GM12874 (cell line): ENCODE measurements around the gene DGAT2.

Source experiments
- TF ChIP-seq, protein P1 (sequence below): IDR thresholded peaks from 2 replicates; pipeline ENCODE4 v1.5.1; 2011; ENCODE audit warnings: low read depth, mild to moderate bottlenecking, control low read depth, low read length, moderate library complexity; ENCODE audit not compliant: insufficient read depth

DGAT2 gene

DNA sequence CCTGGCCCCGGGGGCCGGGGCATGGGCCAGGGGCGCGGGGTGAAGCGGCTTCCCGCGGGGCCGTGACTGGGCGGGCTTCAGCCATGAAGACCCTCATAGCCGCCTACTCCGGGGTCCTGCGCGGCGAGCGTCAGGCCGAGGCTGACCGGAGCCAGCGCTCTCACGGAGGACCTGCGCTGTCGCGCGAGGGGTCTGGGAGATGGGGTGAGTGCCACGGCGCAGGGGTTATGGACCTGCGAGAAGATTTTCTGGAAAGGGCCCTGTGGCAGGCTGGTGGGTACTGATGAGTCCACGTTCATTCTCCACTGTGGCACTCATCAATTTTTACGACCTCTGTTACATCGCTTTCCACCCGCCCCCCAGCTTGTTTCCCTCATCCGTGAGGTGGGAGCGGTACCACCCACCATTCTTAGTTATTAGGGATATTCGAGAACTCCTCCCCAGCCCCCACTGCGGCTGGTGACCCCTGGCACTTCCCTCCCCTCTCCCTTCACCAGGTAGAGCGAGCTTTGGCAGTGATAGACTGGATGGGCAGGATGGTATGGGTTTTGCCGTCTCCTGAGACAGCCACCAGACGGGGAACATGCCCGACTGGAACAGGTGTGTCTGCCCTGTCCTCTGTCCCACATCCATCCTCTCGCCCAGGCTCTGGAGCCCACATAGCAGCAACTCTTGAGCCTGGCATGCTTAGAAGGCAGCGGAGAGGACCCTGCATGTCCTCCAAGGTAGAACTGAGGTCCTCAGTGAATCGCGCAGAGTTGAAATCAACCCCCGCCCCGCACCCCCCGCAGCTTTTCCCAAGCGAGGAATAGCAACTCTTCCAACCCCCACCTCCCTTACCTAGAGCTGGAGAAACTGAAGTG is 562 bp downstream of the DGAT2 start:
- TF ChIP-seq, protein P1, sequence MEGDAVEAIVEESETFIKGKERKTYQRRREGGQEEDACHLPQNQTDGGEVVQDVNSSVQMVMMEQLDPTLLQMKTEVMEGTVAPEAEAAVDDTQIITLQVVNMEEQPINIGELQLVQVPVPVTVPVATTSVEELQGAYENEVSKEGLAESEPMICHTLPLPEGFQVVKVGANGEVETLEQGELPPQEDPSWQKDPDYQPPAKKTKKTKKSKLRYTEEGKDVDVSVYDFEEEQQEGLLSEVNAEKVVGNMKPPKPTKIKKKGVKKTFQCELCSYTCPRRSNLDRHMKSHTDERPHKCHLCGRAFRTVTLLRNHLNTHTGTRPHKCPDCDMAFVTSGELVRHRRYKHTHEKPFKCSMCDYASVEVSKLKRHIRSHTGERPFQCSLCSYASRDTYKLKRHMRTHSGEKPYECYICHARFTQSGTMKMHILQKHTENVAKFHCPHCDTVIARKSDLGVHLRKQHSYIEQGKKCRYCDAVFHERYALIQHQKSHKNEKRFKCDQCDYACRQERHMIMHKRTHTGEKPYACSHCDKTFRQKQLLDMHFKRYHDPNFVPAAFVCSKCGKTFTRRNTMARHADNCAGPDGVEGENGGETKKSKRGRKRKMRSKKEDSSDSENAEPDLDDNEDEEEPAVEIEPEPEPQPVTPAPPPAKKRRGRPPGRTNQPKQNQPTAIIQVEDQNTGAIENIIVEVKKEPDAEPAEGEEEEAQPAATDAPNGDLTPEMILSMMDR: no peak

DNA sequence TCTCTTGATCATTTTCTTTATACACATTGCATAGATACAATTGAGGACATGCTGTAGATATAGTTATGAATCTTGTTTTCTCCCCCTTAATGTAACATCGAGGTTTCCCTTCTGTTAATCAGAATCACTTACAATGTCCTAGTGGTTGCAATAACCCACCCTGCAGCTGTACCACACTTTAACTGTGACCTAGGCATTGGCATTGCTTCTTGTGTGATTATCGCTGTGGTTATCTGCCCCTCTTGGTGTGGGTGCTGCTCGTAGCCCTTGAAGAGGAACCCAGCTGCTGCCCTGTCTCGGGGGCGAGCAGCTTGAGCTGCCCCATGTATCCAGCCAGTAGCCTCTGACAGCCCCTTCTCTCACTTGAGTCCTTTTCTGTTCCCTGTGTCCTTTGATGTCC is 1.5 kb downstream of the DGAT2 start:
- TF ChIP-seq, protein P1: no peak

DNA sequence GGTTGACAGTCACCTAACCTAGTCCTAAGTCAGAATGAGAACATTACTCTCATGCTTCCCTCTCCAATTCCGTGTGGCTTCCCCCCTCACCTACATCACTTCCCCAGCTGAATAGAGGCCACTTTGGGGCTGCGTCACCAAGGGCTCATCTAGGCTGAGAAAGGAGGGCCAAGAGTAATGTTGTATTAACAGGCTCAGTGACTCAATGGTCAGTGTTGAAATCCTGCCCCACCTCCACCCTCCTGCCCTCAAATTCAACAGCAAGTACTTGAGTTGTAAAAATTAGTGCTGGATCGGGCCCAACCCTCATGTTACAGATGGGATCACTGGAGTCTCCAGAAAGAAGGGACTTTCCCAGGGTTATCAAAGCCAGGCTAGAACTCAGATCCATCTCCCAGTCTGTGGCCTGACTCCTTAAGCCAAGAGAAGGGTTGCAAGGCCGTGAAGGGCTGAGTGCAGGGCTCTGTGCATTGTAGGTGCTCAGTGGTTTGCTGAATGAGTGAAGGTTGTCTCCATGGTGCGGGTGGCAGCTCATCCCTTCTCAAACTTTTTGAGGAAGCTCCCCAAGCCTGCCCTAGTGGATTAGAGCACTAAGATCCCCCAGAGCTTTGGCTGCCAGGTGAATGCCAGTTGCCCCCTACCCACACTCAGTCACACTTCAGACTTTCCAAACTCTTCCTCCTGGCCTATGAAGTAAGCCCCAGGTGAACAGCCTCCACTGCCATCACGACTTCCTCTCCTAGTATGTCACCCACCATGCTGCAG is 3.2 kb downstream of the DGAT2 start:
- TF ChIP-seq, protein P1: no peak

DNA sequence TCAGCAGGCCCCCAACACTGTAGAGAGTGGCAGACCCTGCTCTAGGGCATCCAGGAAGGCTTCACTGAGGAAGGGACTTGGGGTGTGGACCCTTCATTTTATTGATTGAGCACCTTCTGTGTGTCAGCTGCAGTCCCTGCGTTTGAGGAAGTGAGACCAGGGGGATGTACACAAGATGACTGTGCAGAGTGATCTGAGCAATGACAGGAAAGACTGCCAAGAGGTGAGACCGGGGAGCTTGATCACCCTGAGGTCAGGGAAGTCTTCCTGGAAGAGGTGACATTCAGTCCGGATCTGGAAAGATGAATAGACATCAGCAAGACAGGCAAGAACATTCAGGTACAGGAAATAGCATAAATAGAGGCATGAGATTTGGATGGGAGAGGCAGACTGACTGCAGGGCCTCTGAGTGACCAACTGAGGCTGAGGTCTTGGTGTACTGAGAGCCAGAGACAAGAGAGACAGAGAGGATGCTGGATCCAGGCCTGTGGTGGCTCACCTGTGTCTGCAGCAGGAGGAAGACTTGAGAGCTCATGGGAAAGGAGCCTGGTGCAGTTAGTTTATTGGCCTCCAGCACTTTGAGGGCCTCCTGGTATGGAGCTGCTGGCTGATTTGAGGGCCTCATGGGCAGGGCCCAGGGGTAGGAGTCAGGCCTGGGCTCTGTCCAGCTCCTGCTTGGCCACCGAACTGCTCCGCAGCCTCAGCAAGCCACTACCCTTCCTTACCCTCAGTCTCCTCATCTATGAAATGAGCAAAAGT is 5.2 kb downstream of the DGAT2 start:
- TF ChIP-seq, protein P1: no peak

DNA sequence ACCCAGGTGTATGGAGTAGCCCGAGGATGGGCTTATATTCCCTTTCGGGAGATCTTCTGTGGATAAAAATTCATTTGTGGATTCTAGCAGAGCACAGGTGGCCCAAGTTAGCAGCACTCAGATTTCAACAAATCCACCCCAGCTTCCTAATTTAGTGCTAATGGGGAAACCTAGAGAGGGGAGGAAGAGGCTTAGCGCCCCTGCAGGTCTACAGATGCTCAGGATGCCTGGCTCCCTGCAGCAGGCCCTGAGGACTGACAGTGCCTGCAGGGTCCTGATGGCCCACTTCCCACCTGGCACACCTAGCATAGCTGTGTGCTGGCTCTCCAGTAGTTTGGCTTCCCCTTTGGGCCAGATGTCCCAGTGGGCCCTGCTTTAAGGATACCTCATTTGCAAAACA is 6.5 kb downstream of the DGAT2 start:
- TF ChIP-seq, protein P1: no peak

DNA sequence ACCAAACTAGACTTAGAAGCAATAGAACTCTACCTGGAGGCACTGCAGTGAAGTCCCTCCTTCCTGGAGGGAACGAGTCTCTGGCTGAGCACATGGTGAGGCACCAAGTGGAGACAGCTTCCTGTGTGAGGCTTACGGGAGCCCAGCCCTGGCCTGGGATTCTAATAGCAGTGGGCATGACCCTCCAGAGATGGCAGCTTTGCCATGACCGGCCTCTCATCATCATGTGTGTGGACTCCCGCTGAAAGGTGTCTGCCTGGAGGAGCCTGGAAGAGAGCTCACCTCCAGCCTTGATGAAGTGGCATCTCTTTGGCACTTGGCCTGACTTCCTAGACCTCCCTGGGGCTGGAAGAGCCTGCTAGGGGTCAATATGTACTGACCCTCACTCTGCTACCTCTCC is 8.0 kb downstream of the DGAT2 start:
- TF ChIP-seq, protein P1: no peak
